GM12878 (cell line): ENCODE measurements around the gene LDB3. TPM values are rescaled to one million over a fixed set of nuclear protein-coding genes. Genes with fewer than 3 reads are reported as not detected.
A peak's percentile ranks its signal among the peaks of the same experiment; 100 is the strongest.

ENCODE experiments used
- ATAC-seq: fragments of 200-7000 bp; cut with Tn5 transposase; 3 replicates; pipeline ENCODE4 v1.9.1; 2020; ENCODE audit warnings: mild to moderate bottlenecking, moderate library complexity
- BruUV-seq: library from RNA; stranded (reverse); fragments of 400-500 nt; replicated peaks from 2 replicates; lab custom pipeline; 2021; lab: Mats Ljungman, UMichigan
- CTCF ChIA-PET: fragments of 300-600 bp; sonication (Branson Sonifier 250); formaldehyde crosslinking; extraction: SDS; loops from one replicate; lab custom pipeline; 2021; ENCODE audit warnings: inconsistent platforms; lab: Yijun Ruan, JAX
- POLR2A ChIA-PET: fragments of 350-600 bp; formaldehyde crosslinking; extraction: SDS; loops from one replicate; lab custom pipeline; 2021; ENCODE audit warnings: inconsistent platforms; lab: Charles Lee
- RAD21 ChIA-PET: fragments of 300-600 bp; sonication (Branson Sonifier 250); formaldehyde crosslinking; loops from one replicate; lab custom pipeline; 2023; ENCODE audit warnings: antibody characterized with exemption; ENCODE audit not compliant: unreplicated experiment; lab: Charles Lee
- SMC1A ChIA-PET: fragments of 300-600 bp; sonication (Branson Sonifier 250); formaldehyde crosslinking; loops from one replicate; lab custom pipeline; 2023; ENCODE audit not compliant: unreplicated experiment, uncharacterized antibody; lab: Charles Lee
- DNase-seq: peaks from one replicate; pipeline ENCODE4 v3.0.0-alpha.2; 2011; ENCODE audit warnings: low read depth, low spot score
- FAIRE-seq: peaks from 3 replicates; lab custom pipeline; 2011; peaks lifted over from hg19 to GRCh38; lab: Jason Lieb, UNC
- H2AFZ ChIP-seq: 2 replicates; pipeline ENCODE4 v1.6.0; 2011; ENCODE audit warnings: low read depth, low read length, control low read depth; ENCODE audit not compliant: control insufficient read depth
- H3K27ac ChIP-seq: 2 replicates; pipeline ENCODE4 v1.5.1; 2011; ENCODE audit warnings: control low read depth; ENCODE audit not compliant: control insufficient read depth, insufficient read depth
- H3K27me3 ChIP-seq, 2 experiments: replicated peaks in 1 of 2; 2 replicates each; pipeline versions ENCODE4 v1.6.0 to v1.6.1; 2011; ENCODE audit warnings: low read length in 1 of 2; ENCODE audit not compliant: control insufficient read depth in 2 of 2, insufficient read depth in 2 of 2
- H3K36me3 ChIP-seq, 2 experiments: 2 replicates each; pipeline ENCODE4 v1.5.1; 2011; ENCODE audit warnings: low read length in 1 of 2; ENCODE audit not compliant: control insufficient read depth in 2 of 2, insufficient read depth in 2 of 2
- H3K4me1 ChIP-seq: 2 replicates; pipeline ENCODE4 v1.6.1; 2011; ENCODE audit warnings: mild to moderate bottlenecking, low read length, moderate library complexity, mixed read lengths; ENCODE audit not compliant: control insufficient read depth, insufficient read depth
- H3K4me2 ChIP-seq: 2 replicates; pipeline ENCODE4 v1.6.0; 2011; ENCODE audit warnings: control low read depth; ENCODE audit not compliant: control insufficient read depth, insufficient read depth
- H3K4me3 ChIP-seq: fragments of 200-600 bp; sonication (generic); 2 replicates; pipeline ENCODE4 v1.5.1; 2016
- H3K79me2 ChIP-seq: 2 replicates; pipeline ENCODE4 v1.6.0; 2011; ENCODE audit warnings: low read length; ENCODE audit not compliant: control insufficient read depth, insufficient read depth
- H3K9ac ChIP-seq: 2 replicates; pipeline ENCODE4 v1.8.0; 2011; ENCODE audit warnings: low read length, control low read depth, mixed read lengths; ENCODE audit not compliant: control insufficient read depth, insufficient read depth
- H3K9me3 ChIP-seq: replicated peaks from 3 replicates; pipeline ENCODE4 v1.5.1; 2011; ENCODE audit warnings: mild to moderate bottlenecking, low read length; ENCODE audit not compliant: control insufficient read depth, insufficient read depth
- H4K20me1 ChIP-seq: 2 replicates; pipeline ENCODE4 v1.6.0; 2011; ENCODE audit not compliant: control insufficient read depth, insufficient read depth
- BCL11A ChIP-seq: IDR thresholded peaks from 2 replicates; pipeline ENCODE4 v1.6.1; 2011; ENCODE audit warnings: low read depth, low read length
- CREM ChIP-seq: IDR thresholded peaks from 2 replicates; pipeline ENCODE4 v1.6.1; 2014; ENCODE audit warnings: antibody characterized with exemption, low read depth
- CTCF ChIP-seq, 3 experiments: IDR thresholded peaks in 2 of 3; conservative IDR thresholded peaks in 1 of 3; 2 replicates each; pipeline ENCODE4 v1.5.1; 2011; ENCODE audit warnings: low read depth in 3 of 3, low read length in 3 of 3, mild to moderate bottlenecking in 3 of 3, control low read depth in 2 of 3, moderate library complexity in 2 of 3, inconsistent platforms in 1 of 3, mixed read lengths in 1 of 3; ENCODE audit not compliant: control insufficient read depth in 2 of 3, insufficient read depth in 1 of 3; ENCODE audit errors: extremely low read depth in 1 of 3
- CUX1 ChIP-seq: IDR thresholded peaks from 2 replicates; pipeline ENCODE4 v1.6.1; 2012; ENCODE audit warnings: improper control_type of control experiment, low read depth, low read length; ENCODE audit not compliant: insufficient replicate concordance
- ELK1 ChIP-seq: IDR thresholded peaks from 2 replicates; pipeline ENCODE4 v1.6.1; 2012; ENCODE audit warnings: low read depth, low read length, improper control_type of control experiment
- IKZF1 ChIP-seq: fragments of 450-650 bp; conservative IDR thresholded peaks from 2 replicates; pipeline ENCODE4 v1.6.1; 2017; ENCODE audit warnings: antibody characterized with exemption, mild to moderate bottlenecking
- KAT2A ChIP-seq: conservative IDR thresholded peaks from 2 replicates; pipeline ENCODE4 v1.6.1; 2011; ENCODE audit warnings: low read depth, low read length; ENCODE audit not compliant: control insufficient read depth
- KDM1A ChIP-seq: fragments of 200-600 bp; sonication (generic); IDR thresholded peaks from 2 replicates; pipeline ENCODE4 v1.6.1; 2016; ENCODE audit warnings: borderline replicate concordance
- NRF1 ChIP-seq: conservative IDR thresholded peaks from 2 replicates; pipeline ENCODE4 v1.6.1; 2011; ENCODE audit warnings: mild to moderate bottlenecking, low read depth, low read length, improper control_type of control experiment
- RAD21 ChIP-seq: IDR thresholded peaks from 2 replicates; pipeline ENCODE4 v1.6.1; 2011; ENCODE audit warnings: mild to moderate bottlenecking, low read depth, low read length, moderate library complexity; ENCODE audit not compliant: insufficient read depth
- RB1 ChIP-seq: fragments of 450-650 bp; formaldehyde crosslinking; IDR thresholded peaks from 2 replicates; pipeline ENCODE4 v1.6.1; 2017; ENCODE audit warnings: mild to moderate bottlenecking, borderline replicate concordance
- SMARCA5 ChIP-seq: fragments of 450-650 bp; IDR thresholded peaks from 2 replicates; pipeline ENCODE4 v1.6.1; 2017; ENCODE audit warnings: mild to moderate bottlenecking
- USF1 ChIP-seq: IDR thresholded peaks from 2 replicates; pipeline ENCODE4 v1.6.1; 2011; ENCODE audit warnings: borderline replicate concordance, low read depth, mild to moderate bottlenecking, moderate library complexity, mixed read lengths, low read length; ENCODE audit not compliant: insufficient read depth; ENCODE audit errors: extremely low read length
- ZSCAN29 ChIP-seq: fragments of 450-650 bp; IDR thresholded peaks from 2 replicates; pipeline ENCODE4 v1.6.1; 2017; ENCODE audit warnings: mild to moderate bottlenecking, moderate library complexity
- whole genome bisulfite sequencing: methylation state at CpG from one replicate; pipeline ENCODE4 v1.1.6; 2016; ENCODE audit warnings: low lambda C conversion rate; ENCODE audit not compliant: insufficient replicate concordance, insufficient coverage; ENCODE audit errors: missing lambda C conversion rate; 5-methylcytosine and 5-hydroxymethylcytosine counted together
- in situ Hi-C: fragments of 300-500 bp; cut with MboI; formaldehyde crosslinking; loops from 9 replicates; pipeline ENCODE4 v1.14.3; 2018; ENCODE audit warnings: mixed read lengths
- intact Hi-C: fragments of 100-400 bp; cut with micrococcal nuclease; formaldehyde crosslinking; loops from one replicate; pipeline ENCODE4 v1.14.2; 2022; ENCODE audit not compliant: unreplicated experiment
- polyA plus RNA-seq, 11 experiments: library from polyadenylated mRNA; depleted of rRNA in 4 of 11; unstranded in 6 of 11; stranded (reverse) in 5 of 11; fragments of >200 nt; fragmentation: Nextera tagmentation in 4 of 11; fragmentation: Illumina TruSeq in 1 of 11; extraction: Ambion mirVana in 4 of 11; extraction: Trizol in 1 of 11; gene quantifications; 1 replicate in 1 of 11; 2 replicates in 10 of 11; pipeline versions ENCODE4 v1.2.1 to v1.2.3, GENCODE V29; 2011 to 2016; ENCODE audit warnings: inconsistent platforms in 2 of 11, missing spikeins in 2 of 11, low read depth in 1 of 11
- total RNA-seq, 4 experiments: library from RNA; depleted of rRNA in 3 of 4; stranded (reverse); fragments of >200 nt in 3 of 4; fragmentation: Illumina TruSeq in 1 of 4; extraction: Trizol in 1 of 4; gene quantifications; 2 replicates each; pipeline versions ENCODE4 v1.2.1 to v1.2.3, GENCODE V29; 2013 to 2021

The LDB3 gene
- total and polyA plus RNA-seq, 10 of the 15 experiments (the other 5 are each of a cell fraction or from before 2014, with no cell fraction given) = 0.02 to 0.07 (median 0.04) TPM; not detected in 1

- no peaks in the 10 kb centered on the region for H3K79me2 ChIP-seq
- POLR2A ChIA-PET = no interaction called here
- SMC1A ChIA-PET = interaction anchor here (0.7 to 1.6 kb wide), 8 partner anchors 49 to 402 kb away, joined by 3 to 19 read pairs (median 4); no protein-coding TSS in a partner anchor
- H3K4me2 ChIP-seq = no peak overlapping the region
- CTCF ChIA-PET = interaction anchor here (0.6 to 5.4 kb wide), 20 partner anchors 8 to 276 kb away, joined by 3 to 86 read pairs (median 4); partner anchors contain the start of gene SNCG
- H3K27ac ChIP-seq = no peak overlapping the region
- WGBS = 21% methylated on average over 10 of the region's 10 CpGs
- DNase-seq (no peak), ATAC-seq (peak; percentile 78), FAIRE-seq (peak; percentile 35)
- no TSS peak for BruUV-seq
- in situ Hi-C loops = no loop called here
- H3K9ac ChIP-seq = no peak overlapping the region
- intact Hi-C loops = loop anchor here (1.0 kb wide), 1 partner anchor 205 kb away; no protein-coding TSS in a partner anchor
- peaks cover 0 to 2% of the 10 kb centered on the region in 2 experiments; a peak in 3 of 4 replicates for H3K27me3 ChIP-seq
- no peaks in the 10 kb centered on the region for H3K9me3 ChIP-seq
- no peaks in the 10 kb centered on the region for H4K20me1 ChIP-seq
- H3K4me1 ChIP-seq = no peaks in the 10 kb centered on the region
- H3K36me3 ChIP-seq = no peaks in the 10 kb centered on the region
- H2AFZ ChIP-seq = no peak overlapping the region
- no peak overlapping the region for H3K4me3 ChIP-seq
- RAD21 ChIA-PET = interaction anchor here (1.0 to 2.4 kb wide), 5 partner anchors 185 to 267 kb away, joined by 3 to 16 read pairs (median 5); no protein-coding TSS in a partner anchor
- TF ChIP-seq ELK1 (no peak), KDM1A (no peak), BCL11A (no peak), CREM (no peak), ZSCAN29 (no peak), KAT2A (no peak), SMARCA5 (no peak), CTCF (IDR thresholded peaks at IDR 0.05 in 2 of 3, conservative IDR thresholded peaks at IDR 0.05 in 1 of 3; ENCODE audit: control insufficient read depth in 2 of 3, extremely low read depth in 1 of 3, insufficient read depth in 1 of 3, low read depth in 3 of 3, low read length in 3 of 3) (peak; percentile 63 to 77 (median 69)), RAD21 (peak; percentile 59), CUX1 (no peak), NRF1 (no peak), RB1 (peak; percentile 21; the same call in 1 of the 2 replicates), USF1 (no peak), IKZF1 (no peak)
These were observed 25.5 kb downstream of the LDB3 start for GRCh38 chr10:86693721-86694369.
